GM10266 (cell line): ENCODE data around the gene ACKR1.

ENCODE experiments used
- DNase-seq: peaks from one replicate; pipeline ENCODE4 v3.0.0; 2012; ENCODE audit errors: extremely low spot score
- TF ChIP-seq, protein P1 (sequence below): IDR thresholded peaks from 2 replicates; pipeline ENCODE4 v1.5.1; 2012; ENCODE audit warnings: mild to moderate bottlenecking, low read depth; ENCODE audit not compliant: control insufficient read depth, insufficient read depth; ENCODE audit errors: missing control alignments

The ACKR1 gene

DNA sequence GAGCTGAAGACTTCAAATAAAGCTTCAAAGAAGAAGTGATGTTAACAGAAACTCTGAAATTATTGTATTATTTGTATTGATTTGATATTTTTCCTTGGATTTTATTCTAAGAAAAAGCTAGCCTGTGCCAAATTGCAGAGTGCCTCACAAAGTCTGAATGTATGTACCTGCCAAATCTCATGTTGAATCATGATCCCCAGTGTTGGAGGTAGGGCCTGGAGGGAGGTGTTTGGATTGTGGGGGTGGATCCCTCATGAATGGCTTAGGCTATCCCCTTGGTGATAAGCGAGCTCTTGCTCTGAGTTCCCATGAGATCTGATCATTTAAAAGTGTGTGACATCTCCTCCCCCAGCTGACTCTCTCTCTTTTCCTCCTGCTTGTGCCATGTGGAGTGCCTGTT, 43.6 kb downstream of the ACKR1 start:
- DNase-seq: no peak
- TF ChIP-seq, protein P1, sequence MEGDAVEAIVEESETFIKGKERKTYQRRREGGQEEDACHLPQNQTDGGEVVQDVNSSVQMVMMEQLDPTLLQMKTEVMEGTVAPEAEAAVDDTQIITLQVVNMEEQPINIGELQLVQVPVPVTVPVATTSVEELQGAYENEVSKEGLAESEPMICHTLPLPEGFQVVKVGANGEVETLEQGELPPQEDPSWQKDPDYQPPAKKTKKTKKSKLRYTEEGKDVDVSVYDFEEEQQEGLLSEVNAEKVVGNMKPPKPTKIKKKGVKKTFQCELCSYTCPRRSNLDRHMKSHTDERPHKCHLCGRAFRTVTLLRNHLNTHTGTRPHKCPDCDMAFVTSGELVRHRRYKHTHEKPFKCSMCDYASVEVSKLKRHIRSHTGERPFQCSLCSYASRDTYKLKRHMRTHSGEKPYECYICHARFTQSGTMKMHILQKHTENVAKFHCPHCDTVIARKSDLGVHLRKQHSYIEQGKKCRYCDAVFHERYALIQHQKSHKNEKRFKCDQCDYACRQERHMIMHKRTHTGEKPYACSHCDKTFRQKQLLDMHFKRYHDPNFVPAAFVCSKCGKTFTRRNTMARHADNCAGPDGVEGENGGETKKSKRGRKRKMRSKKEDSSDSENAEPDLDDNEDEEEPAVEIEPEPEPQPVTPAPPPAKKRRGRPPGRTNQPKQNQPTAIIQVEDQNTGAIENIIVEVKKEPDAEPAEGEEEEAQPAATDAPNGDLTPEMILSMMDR: no peak

DNA sequence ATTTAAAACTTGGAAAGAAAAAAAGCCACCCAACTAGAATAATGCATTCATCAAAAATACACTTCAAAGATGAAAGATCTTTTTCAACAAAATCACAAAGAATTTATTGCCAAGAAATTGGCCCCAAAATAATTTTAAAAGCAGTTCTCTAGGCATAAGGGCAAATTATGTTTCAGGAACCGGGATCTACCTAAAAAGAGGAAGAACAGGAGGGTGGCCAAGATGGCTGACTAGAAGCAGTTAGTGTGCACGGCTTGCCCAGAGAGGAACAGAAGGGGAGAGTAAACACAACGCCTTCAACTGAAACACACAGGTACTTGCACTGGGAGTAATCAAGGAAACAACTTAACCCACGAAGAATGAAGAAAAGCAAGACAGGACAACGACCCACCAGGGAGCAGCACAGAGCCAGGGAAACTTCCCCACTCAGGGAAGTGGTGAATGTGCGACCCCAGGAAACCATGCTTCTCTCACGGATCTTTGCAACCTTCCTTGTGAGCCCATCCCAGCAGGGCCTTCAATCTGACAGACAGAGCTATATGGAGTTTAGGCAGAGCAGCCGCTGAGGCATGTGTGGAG, 46.1 kb downstream of the ACKR1 start:
- TF ChIP-seq, protein P1: no peak
- DNase-seq: no peak
